ENCODE results near the gene GRIK3. TPM values are rescaled to one million over a fixed set of nuclear protein-coding genes. Genes with fewer than 3 reads are reported as not detected.

The GRIK3 gene
- total RNA-seq, 3 donors from 2014 or later (not counting 1 experiment from before 2014, with no cell fraction given): not detected

DNA sequence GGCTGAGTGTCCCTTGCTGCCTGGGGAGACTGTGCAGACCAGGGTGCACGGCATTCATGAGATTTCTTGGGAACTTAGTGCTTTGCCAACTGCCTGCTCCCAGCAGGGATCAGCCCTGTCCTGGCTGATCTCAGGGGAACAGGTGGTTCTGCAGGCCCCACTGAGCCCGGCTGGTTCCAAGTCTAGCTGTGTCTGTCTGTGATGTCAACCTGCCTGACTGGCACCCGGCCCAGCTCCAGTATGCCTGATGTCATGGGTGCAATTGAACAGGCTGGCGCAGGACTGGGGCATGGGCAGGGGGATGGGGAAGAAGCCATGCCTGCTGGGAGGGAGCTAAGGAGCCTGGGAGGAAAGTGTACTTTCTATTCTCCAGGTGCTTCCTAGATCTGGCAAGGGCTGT is 227.1 kb downstream of the GRIK3 start:
- no peaks in the 10 kb centered on the region for H3K9me3 Mint-ChIP-seq

DNA sequence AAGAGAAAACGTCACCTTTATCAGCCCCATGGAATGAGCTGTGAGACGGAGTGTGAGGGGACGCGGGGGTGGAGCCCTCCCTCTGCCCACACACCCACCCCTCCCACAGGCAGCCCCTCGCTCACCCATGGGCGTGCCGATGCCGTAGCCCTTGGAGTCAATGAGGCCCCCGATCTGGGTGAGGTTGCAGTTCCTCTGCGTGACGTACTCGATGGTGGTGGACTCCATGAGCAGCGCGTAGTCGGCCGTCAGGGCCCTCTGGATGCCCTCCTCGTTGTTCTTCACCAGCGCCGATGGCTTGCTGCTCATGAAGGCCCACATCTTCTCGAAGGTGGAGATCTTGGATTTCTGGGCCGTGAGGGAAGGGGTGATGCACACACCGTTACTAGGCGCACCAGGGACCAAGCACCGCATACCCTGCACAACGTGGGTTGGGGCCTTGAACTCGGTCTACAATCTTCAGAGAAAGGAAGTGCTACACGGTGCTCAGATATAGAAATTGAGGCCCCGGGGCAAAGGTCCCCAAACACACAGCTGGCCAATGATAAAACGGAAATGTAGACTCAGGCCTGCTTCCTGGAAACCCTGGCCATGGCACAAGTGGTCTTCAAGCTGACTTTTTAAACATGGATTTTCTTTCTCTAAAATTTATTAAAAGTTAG is 228.2 kb downstream of the GRIK3 start:
- no peak for TF ChIP-seq CTCF (IDR thresholded peaks at IDR 0.05)
- H3K27ac ChIP-seq (ENCODE audit: low read length): no peak overlapping the region
- WGBS (ENCODE audit: insufficient coverage): 86% methylated on average over 27 of the region's 29 CpGs
- H3K36me3 ChIP-seq (ENCODE audit: control insufficient read depth, insufficient read depth, low read length): no peaks in the 10 kb centered on the region
- H3K27ac Mint-ChIP-seq: no peak overlapping the region
- H3K9me3 ChIP-seq (ENCODE audit: control insufficient read depth, insufficient read depth, low read length): no peaks in the 10 kb centered on the region
- H3K4me3 Mint-ChIP-seq: no peak overlapping the region
- H3K9me3 Mint-ChIP-seq: no peaks in the 10 kb centered on the region
- H3K4me3 ChIP-seq (ENCODE audit: low read length): no peak overlapping the region
- H3K27me3 ChIP-seq (ENCODE audit: control insufficient read depth, insufficient read depth, low read length): no peaks in the 10 kb centered on the region
- no peaks in the 10 kb centered on the region for H3K4me1 ChIP-seq (ENCODE audit: control insufficient read depth, insufficient read depth, low read length)
- ATAC-seq: no peak
- intact Hi-C loops (cut with micrococcal nuclease): no loop called here
- H3K36me3 Mint-ChIP-seq: no peaks in the 10 kb centered on the region
- H3K27me3 Mint-ChIP-seq (ENCODE audit: low read depth in 2 of 2): peaks cover 0 to 8% of the 10 kb centered on the region in 2 donors
- DNase-seq: no peak
- no peaks in the 10 kb centered on the region for H3K4me1 Mint-ChIP-seq

More for the DNA sequence above, 227.1 kb downstream of the GRIK3 start:
- DNase-seq: no peak
- Histone ChIP-seq H3K27ac (ENCODE audit: low read length) (no peak overlapping the region), H3K36me3 (ENCODE audit: control insufficient read depth, insufficient read depth, low read length) (no peaks in the 10 kb centered on the region), H3K27me3 (ENCODE audit: control insufficient read depth, insufficient read depth, low read length) (no peaks in the 10 kb centered on the region), H3K9me3 (ENCODE audit: control insufficient read depth, insufficient read depth, low read length) (no peaks in the 10 kb centered on the region), H3K4me1 (ENCODE audit: control insufficient read depth, insufficient read depth, low read length) (no peaks in the 10 kb centered on the region), H3K4me3 (ENCODE audit: low read length) (no peak overlapping the region)
- Mint-ChIP-seq H3K36me3 (no peaks in the 10 kb centered on the region), H3K4me3 (no peak overlapping the region), H3K27me3 (ENCODE audit: low read depth in 2 of 2) (peaks cover 0 to 7% of the 10 kb centered on the region in 2 donors), H3K4me1 (no peaks in the 10 kb centered on the region), H3K27ac (no peak overlapping the region)
- no peak for ATAC-seq
- intact Hi-C loops (cut with micrococcal nuclease): no loop called here
- no peak for TF ChIP-seq CTCF (IDR thresholded peaks at IDR 0.05)
- WGBS (ENCODE audit: insufficient coverage): 82% methylated on average over 4 of the region's 4 CpGs

GRCh38 chr1:36804669-36805314 is 229.5 kb downstream of the GRIK3 start:
- no peak for TF ChIP-seq CTCF (IDR thresholded peaks at IDR 0.05)
- H3K4me3 Mint-ChIP-seq: no peak overlapping the region
- Histone ChIP-seq H3K9me3 (ENCODE audit: control insufficient read depth, insufficient read depth, low read length) (no peaks in the 10 kb centered on the region), H3K4me3 (ENCODE audit: low read length) (no peak overlapping the region), H3K36me3 (ENCODE audit: control insufficient read depth, insufficient read depth, low read length) (no peaks in the 10 kb centered on the region), H3K4me1 (ENCODE audit: control insufficient read depth, insufficient read depth, low read length) (no peaks in the 10 kb centered on the region), H3K27ac (ENCODE audit: low read length) (no peak overlapping the region), H3K27me3 (ENCODE audit: control insufficient read depth, insufficient read depth, low read length) (no peaks in the 10 kb centered on the region)
- H3K27ac Mint-ChIP-seq: no peak overlapping the region
- no peaks in the 10 kb centered on the region for H3K9me3 Mint-ChIP-seq
- no peaks in the 10 kb centered on the region for H3K4me1 Mint-ChIP-seq
- intact Hi-C loops (cut with micrococcal nuclease): no loop called here
- WGBS (ENCODE audit: insufficient coverage): 84% methylated on average over 17 of the region's 17 CpGs
- H3K27me3 Mint-ChIP-seq (ENCODE audit: low read depth in 2 of 2): peaks cover 0 to 10% of the 10 kb centered on the region in 2 donors
- DNase-seq: no peak
- ATAC-seq: no peak
- no peaks in the 10 kb centered on the region for H3K36me3 Mint-ChIP-seq
